Measurements from ENCODE around the gene IL9.

IL9 gene

GRCh38 chr5:135895474-135896006, at the start of gene IL9:
Gene IL9, minus strand, starts transcription at chr5:135895841. Its CDS starts 25 bp downstream, at chr5:135895816.
- DNase-seq (ENCODE audit: low read depth) = no peak

- DNase-seq (ENCODE audit: low read depth) = peak; percentile 80
Observed at GRCh38 chr5:135944967-135945560, 49.4 kb upstream of the IL9 start.

- no peak for DNase-seq (ENCODE audit: low read depth)
Observed at GRCh38 chr5:135944564-135944963, 48.9 kb upstream of the IL9 start.

DNA sequence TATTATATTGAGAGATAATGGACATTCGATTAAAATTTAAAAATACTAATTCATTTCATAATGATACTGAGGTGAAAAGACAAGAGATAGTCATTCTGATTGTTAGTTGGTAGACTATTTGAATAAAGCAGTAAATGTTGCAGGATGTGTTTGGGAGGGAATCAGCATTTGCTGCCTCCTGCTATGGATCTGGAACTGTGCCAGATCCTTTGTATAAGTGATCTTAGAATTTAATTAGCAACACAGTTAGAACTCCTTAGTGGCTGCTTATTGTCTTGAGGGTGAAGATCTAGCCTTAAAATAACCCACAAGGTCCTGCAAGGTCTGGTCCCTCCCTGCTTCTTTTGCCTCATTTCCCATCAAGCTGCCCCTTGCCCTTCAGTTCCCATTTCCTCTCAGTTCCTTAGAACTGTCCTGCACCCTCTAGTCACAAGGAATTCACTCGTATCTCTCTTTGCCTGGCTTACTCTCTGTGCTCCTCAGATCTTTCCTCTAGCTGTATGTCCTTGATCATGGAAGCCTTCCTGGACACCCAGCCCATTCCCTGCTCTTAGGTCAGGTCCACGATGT, 46.6 kb upstream of the IL9 start:
- DNase-seq (ENCODE audit: low read depth) = no peak

- no peak for DNase-seq (ENCODE audit: low read depth)
Observed at GRCh38 chr5:135941711-135942110, 46.1 kb upstream of the IL9 start.

DNA sequence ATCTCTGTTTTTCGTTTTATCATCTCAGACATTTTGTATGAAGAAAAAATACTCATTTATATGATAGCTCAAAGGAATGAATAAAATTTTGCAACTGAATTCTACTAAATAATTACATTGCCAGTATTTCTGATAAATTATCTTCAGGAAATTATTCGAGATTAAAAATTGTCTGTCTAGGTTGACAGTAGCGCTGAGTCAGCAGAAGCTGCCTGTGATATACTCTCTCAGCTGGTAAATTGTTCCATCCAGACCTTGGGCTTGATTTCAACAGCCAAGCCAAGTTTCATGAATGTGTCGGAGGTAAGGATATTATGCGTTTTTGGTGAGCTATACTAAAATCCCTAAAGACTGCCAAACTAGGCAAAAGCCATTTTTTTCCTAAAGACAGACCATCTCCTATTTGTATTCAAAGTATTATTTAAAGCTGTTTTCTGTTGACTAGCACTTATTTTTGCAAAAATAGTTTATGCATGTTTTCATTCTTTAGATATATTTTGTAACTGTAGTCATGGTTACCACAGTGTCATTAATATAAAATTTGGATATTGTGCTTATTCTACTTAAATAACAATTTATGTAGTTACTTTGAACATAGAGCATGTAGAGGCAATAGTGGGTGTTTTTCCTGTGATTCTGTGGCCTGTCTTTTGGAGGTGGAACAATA, 41.7 kb upstream of the IL9 start:
- no peak for DNase-seq (ENCODE audit: low read depth)

- DNase-seq (ENCODE audit: low read depth) = peak; percentile 37
Observed at GRCh38 chr5:135934939-135935338, 39.3 kb upstream of the IL9 start.

- DNase-seq (ENCODE audit: low read depth) = no peak
Observed at GRCh38 chr5:135930949-135931295, 35.3 kb upstream of the IL9 start.

DNA sequence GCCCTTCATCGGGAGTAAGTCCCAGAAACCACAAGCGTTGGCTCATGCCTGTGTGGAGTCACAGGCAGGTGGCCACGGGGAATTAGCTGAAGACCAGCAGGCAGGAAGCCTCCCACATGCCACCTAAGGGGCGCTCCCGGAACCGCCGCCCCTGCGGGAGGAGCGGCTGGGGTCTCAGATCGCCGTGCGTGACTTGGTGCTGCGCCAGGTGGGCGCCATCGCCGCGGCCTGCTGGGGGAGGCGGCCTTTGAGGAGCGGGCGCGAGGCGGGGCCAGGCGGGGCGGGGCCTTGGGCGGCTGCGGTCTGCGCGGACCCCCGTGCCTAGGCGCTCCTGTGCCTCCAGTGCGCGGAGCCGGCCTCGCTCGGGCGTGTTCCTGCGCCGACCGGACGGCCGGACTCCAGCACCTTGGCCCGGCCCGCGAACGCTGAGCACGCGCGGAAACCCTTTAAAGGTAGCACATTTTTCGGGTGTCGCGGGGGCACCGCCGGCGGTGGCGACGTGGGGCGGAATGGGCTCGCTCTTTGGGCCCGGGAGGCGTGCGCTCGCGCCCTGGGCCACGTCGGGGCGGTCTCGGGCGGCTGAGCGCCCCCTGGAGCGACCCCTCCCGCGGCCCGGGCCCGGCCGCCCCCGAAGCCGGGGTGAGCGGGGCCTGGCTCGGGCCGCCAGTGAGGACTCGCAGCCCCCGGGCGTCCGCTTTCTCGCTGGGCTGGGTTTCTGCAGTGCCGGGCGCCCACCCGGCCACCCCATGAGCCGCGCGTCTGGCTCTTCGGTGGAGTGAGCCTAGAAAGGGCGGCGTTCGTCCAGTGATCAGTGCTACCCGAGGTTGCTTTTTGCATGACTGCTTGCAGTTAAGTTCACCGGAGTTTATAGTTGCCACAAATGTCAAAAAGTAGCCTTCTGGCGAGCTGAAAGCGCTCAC, 34.6 kb upstream of the IL9 start:
- DNase-seq (ENCODE audit: low read depth) = no peak

DNA sequence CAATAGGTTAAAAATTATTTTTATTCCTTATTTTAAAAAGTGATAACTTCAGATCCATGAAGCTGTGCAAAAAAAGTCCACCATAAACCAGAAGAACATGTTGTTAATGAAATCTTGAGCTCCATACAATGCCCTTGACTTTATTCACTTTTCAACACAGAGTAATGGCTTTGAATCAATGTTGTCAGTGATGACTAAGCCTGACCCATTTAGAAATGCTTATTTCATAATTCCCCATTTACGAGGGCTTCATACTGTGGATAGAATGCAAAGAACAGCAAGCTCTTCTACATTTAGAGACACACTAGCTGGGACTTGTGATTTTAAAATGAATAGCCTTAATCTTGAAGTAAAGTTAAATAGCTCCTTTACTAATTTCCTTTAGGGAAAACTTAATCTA, 25.7 kb upstream of the IL9 start:
- DNase-seq (ENCODE audit: low read depth) = peak; percentile 18

GRCh38 chr5:135920199-135920598, 24.6 kb upstream of the IL9 start:
- no peak for DNase-seq (ENCODE audit: low read depth)

GRCh38 chr5:135916638-135917263, 21.1 kb upstream of the IL9 start:
- DNase-seq (ENCODE audit: low read depth) = no peak

DNA sequence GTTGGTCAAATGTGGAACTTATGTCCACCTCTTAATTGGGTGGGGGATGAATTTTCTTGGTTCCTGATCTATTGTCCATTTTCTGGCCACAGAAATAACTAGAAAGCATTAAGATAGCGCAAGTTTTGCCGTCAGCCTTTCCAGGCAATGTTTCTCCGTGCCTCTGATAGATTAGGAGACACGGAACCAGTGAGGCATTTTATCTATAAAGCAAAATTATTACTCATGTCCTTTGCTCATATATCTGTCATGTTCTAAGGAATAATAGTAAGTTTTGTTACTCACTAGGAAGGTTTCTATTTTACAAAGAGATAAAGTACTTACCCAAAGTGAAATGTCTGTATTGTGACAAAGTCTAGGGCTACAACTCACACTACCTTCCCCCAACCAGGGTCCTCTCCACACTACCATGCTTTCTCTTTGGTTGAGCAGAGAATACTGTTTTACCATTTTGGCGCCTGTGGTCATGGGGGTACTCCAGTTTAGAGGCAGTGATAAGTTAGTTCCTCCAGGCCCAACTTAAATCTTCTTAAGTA, 19.9 kb upstream of the IL9 start:
- no peak for DNase-seq (ENCODE audit: low read depth)

DNA sequence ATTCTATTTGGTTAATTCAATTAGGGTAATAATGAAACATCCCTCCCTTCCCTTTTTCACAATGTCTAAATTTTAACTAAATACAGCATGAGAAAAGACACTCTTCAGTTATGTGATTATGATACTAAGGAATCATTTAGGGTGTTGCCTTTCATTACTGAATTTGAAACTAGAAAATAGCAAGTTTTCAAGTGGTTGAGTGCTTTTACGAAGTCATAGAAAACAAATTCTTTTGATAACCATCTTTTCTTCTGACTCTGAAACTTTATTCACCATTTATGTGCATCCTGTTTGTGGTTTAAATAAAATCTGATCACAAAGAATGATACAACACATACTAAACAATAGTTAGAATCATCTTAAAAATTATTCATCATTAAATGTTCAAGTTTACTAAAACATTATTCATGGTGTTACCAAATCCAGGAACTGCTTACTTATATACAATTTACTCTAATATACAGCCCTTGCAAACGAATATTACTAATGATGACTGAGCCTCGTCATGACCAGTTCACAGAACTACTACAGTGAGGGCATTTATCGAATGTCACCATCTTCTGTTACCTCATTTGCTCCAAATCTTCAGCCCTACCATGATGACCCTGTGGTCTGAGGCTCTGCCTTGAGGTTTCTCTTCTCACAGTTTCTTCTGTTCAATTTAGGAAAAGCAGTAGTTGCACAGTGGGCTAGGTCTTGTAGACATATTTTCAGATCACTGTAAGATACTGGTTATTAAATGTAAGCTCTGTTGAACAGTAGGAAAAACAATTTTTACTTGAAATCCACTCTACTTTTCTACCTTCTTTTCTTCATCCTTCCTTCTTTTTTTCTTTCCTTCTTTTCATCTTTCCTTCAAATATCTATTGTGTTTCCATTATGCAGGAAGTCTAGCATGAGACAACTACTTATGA, 18.3 kb upstream of the IL9 start:
- DNase-seq (ENCODE audit: low read depth) = no peak

DNA sequence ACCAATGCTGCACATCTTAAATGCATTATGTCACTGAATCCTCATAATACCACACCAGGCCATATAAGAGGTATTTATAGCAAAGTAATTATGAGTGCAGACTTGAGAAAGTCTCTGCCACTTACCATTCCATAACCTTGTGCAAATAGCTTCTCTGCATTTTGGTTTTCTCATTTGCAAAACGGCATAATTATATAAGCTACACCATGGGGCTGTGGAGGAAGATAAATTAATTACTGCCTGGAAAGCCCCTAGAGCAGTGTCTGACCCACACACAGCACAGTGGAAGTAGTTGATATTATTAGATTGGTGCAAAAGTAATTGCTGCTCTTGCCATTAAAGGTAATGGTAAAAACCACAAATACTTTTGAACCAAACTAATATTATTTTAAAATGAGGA, 9.5 kb upstream of the IL9 start:
- no peak for DNase-seq (ENCODE audit: low read depth)

- no peak for DNase-seq (ENCODE audit: low read depth)
Observed at GRCh38 chr5:135901633-135902032, 6.0 kb upstream of the IL9 start.

DNA sequence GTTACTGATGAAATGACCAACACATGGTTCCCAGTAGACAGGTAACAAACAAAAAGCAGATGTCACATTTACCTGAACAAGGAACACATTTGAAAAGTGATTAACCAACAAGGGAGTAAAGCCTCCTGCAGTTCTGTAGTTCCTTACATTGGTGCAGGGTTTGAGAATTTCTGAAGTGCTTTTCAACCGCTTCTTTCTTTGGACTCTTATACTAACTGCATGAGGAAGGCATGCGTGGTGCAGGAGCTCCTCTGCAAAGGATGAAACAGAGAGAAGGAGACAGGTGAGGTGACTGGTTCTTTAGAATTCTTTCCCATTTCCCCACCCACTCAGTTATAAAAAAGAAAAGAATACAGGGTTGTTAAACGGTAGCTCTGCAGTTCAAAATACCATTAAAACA, 4.6 kb upstream of the IL9 start:
- DNase-seq (ENCODE audit: low read depth) = no peak

DNA sequence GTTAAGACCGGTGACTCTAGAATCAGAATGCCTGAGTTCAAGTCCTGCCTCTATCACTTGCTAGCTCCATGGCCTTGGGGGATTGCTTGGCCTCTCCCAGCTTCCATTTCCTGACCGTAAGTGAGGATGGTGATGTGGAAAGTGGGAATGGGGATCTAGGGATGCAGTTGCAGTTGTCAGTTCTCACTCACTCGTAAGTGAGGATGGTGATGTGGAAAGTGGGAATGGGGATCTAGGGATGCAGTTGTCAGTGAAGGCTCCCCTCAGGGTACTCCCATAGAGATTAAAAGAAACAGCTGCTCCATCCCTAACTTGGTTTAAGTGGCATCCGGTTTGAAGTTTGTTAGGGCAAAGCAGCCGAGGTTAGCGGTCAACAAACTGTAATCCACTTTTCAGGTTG, 3.0 kb upstream of the IL9 start:
- no peak for DNase-seq (ENCODE audit: low read depth)

GRCh38 chr5:135894789-135895188, 852 bp downstream of the IL9 start:
- DNase-seq (ENCODE audit: low read depth) = no peak

DNA sequence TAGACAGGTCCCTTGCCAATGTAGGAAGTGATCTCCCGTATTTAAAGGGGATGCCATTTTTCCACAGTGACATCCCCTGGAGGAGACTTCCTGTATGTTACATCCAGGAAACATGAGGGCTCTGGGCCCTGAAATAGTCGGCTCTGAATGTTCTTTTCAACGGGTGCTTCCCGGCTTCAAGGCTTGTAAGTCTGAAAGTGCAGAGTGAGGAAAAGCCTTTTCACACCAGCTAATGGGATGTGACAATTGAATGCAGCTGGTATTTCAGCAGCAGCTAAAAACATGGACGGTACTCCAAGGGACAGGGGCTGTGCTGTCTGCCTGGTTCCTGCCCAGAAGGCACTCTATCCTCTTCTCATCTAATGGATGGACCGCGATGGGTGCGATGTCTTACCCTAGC, 1.4 kb downstream of the IL9 start:
- no peak for DNase-seq (ENCODE audit: low read depth)

DNA sequence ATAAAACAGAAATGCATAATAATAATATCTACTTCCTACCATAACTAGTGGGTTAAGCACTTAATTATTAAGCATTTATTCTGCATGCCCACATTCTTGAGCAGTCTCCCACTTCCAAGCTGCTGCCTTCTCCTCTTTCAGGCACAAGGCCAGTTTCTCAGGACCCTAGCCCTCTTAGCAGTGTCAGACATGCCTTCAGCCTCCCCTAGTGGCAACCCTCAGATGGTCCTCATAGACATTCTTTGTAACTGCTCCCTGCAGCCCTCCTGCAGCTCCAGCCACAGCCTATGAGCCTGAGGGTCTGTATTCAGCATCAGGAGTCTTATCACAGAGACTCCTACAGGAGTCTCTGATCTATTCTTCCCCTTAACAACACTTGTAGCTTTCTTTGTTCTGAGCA, 3.9 kb downstream of the IL9 start:
- DNase-seq (ENCODE audit: low read depth) = no peak
